HL-60 (cell line): ENCODE results near the gene ATP1A2.
"Not testable (repeated sequence)": the region's sequence is repeated elsewhere in the genome, so short reads cannot be mapped to it uniquely, and the experiment has no call there.

Source experiments
- DNase-seq, 2 experiments: peaks; one replicate each; pipeline ENCODE4 v3.0.0-alpha.2; 2010 to 2020; ENCODE audit warnings: low read depth in 1 of 2, low spot score in 1 of 2
- H3K27ac ChIP-seq: fragments of 250-450 bp; sonication (Bioruptor Pico); replicated peaks from 2 replicates; pipeline ENCODE4 v1.5.1; 2020; ENCODE audit warnings: mild to moderate bottlenecking, moderate library complexity
- H3K27me3 ChIP-seq: fragments of 250-450 bp; sonication (Bioruptor Pico); 2 replicates; pipeline ENCODE4 v1.5.1; 2021; ENCODE audit warnings: mild to moderate bottlenecking, moderate library complexity; ENCODE audit not compliant: insufficient read depth, poor library complexity, severe bottlenecking
- H3K4me3 ChIP-seq: replicated peaks from 2 replicates; pipeline ENCODE4 v1.5.1; 2011; ENCODE audit warnings: mild to moderate bottlenecking, control low read depth, low read length; ENCODE audit not compliant: insufficient read depth
- GABPA ChIP-seq: IDR thresholded peaks from 2 replicates; pipeline ENCODE4 v1.6.1; 2012; ENCODE audit warnings: low read depth
- POLR2AphosphoS5 ChIP-seq: IDR thresholded peaks from 2 replicates; pipeline ENCODE4 v1.6.1; 2012; ENCODE audit warnings: low read depth
- REST ChIP-seq: IDR thresholded peaks from 2 replicates; pipeline ENCODE4 v1.6.1; 2012; ENCODE audit warnings: low read depth; ENCODE audit not compliant: insufficient replicate concordance
- SPI1 ChIP-seq: IDR thresholded peaks from 2 replicates; pipeline ENCODE4 v1.6.1; 2012; ENCODE audit warnings: low read depth, mild to moderate bottlenecking, borderline replicate concordance
- TF ChIP-seq, protein P1 (sequence below): IDR thresholded peaks from one replicate; pipeline ENCODE4 v1.5.1; 2011; ENCODE audit warnings: low read length, control low read depth, inconsistent platforms; ENCODE audit not compliant: insufficient read depth

The ATP1A2 gene

DNA sequence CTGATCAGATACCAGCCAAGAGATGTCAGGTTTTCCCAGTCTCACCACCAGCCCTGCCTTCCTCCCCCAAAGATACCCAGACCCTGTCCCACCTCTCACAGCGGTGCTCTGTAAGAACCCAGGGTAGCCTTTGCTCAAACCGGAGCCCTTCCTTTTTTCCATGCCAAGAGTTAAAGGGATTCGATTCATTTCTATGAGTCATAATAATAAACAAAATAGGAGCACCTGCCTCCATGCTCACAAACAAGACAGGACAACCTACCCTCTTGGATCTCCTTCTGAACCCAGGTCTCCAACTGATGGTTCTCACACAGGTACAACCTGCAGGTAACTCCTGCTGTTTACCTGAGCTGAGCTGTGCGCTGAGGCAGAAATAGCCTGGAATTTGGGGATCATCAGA, 5.9 kb upstream of the ATP1A2 start:
- Histone ChIP-seq H3K4me3 (no peak overlapping the region), H3K27ac (no peak overlapping the region)
- TF ChIP-seq REST: no peak
- no peak for TF ChIP-seq GABPA
- TF ChIP-seq POLR2AphosphoS5: no peak
- TF ChIP-seq SPI1: no peak
- TF ChIP-seq, protein P1, sequence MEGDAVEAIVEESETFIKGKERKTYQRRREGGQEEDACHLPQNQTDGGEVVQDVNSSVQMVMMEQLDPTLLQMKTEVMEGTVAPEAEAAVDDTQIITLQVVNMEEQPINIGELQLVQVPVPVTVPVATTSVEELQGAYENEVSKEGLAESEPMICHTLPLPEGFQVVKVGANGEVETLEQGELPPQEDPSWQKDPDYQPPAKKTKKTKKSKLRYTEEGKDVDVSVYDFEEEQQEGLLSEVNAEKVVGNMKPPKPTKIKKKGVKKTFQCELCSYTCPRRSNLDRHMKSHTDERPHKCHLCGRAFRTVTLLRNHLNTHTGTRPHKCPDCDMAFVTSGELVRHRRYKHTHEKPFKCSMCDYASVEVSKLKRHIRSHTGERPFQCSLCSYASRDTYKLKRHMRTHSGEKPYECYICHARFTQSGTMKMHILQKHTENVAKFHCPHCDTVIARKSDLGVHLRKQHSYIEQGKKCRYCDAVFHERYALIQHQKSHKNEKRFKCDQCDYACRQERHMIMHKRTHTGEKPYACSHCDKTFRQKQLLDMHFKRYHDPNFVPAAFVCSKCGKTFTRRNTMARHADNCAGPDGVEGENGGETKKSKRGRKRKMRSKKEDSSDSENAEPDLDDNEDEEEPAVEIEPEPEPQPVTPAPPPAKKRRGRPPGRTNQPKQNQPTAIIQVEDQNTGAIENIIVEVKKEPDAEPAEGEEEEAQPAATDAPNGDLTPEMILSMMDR: no peak

DNA sequence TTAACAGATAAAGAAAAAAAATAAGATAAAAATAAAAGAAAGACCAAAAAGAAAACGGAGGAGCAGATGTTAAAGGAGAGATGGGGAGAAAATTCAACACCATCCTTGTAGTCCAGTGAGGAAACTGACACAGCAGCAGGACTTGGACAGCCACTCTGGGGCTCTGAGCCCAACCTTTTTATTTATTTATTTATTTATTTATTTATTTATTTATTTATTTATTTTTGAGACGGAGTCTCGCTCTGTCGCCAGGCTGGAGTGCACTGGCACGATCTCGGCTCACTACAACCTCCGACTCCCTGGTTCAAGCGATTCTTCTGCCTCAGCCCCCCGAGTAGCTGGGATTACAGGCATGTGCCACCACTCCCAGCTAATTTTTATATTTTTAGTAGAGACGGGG, 4.1 kb upstream of the ATP1A2 start:
- not testable (repeated sequence) for H3K27me3 ChIP-seq, H3K4me3 ChIP-seq, H3K27ac ChIP-seq, DNase-seq

More for the DNA sequence above, 5.9 kb upstream of the ATP1A2 start:
- DNase-seq: no peak
- no peaks in the 10 kb centered on the region for H3K27me3 ChIP-seq

GRCh38 chr1:160112357-160112756, 3.2 kb upstream of the ATP1A2 start:
- no peak overlapping the region for H3K4me3 ChIP-seq
- no peak for DNase-seq
- H3K27me3 ChIP-seq: no peaks in the 10 kb centered on the region
- H3K27ac ChIP-seq: no peak overlapping the region
- TF ChIP-seq REST (no peak), POLR2AphosphoS5 (no peak), GABPA (no peak), SPI1 (no peak)
- TF ChIP-seq, protein P1: no peak

GRCh38 chr1:160113407-160113806, 2.2 kb upstream of the ATP1A2 start:
- Histone ChIP-seq H3K27ac (no peak overlapping the region), H3K4me3 (no peak overlapping the region), H3K27me3 (no peaks in the 10 kb centered on the region)
- TF ChIP-seq REST: no peak
- TF ChIP-seq POLR2AphosphoS5: no peak
- TF ChIP-seq, protein P1: no peak
- TF ChIP-seq GABPA: no peak
- TF ChIP-seq SPI1: no peak
- no peak for DNase-seq
